GM12875 (cell line): Measurements from ENCODE around the gene RIN3.

Experiments used
- H3K4me3 ChIP-seq: one replicate; pipeline ENCODE4 v1.5.1; 2011; ENCODE audit warnings: low read depth, low read length, control low read depth
- TF ChIP-seq, protein P1 (sequence below): IDR thresholded peaks from 2 replicates; pipeline ENCODE4 v1.5.1; 2011; ENCODE audit warnings: low read depth, mild to moderate bottlenecking, control low read depth, inconsistent platforms, low read length, moderate library complexity, borderline replicate concordance; ENCODE audit not compliant: insufficient read depth

Gene RIN3

DNA sequence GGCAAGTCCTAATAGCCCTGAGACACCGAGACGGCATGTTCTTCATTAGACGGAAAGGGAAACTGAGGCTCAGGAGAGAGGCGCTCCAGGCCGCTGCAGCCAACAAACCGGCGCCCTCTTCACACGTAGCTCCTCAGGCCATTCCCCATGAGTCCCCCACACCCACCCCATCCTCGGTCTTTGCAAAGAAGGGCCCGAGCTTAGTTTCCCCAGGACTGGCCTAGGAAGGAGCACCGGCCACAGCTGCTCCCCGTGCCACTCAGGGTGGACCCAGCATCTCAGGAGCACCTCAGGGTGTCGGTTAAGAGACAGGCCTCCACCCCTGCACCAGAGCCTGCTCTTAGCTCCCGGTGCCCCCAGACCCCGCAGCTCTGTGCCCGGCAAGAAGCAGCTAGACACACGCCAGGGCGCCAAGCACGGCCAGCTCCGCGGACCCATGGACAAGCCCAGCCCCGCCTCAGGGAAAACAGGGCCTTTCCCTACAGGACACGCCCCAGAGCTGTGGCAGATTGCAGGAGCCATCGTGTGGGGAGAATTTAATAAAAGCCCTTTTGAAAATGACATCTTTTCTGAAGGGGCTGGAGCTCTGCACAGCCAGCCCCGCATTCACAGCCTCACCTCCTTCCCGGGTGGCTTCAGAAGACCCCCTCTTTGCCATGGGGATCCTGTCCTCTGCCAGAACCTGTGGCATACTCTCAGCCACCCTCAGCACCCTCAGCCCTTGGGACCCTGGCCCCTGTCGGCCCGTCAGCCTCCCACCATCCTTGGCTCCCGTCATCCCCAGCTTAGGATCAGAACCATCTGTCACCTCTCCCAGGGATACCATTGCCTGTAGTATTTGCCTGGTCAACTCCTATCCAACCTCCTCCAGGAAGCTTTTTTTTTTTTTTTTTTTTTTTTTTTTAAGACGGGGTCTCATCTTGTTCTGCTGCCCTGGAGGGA is 175.1 kb downstream of the RIN3 start:
- H3K4me3 ChIP-seq, result no peak overlapping the region
- TF ChIP-seq, protein P1, sequence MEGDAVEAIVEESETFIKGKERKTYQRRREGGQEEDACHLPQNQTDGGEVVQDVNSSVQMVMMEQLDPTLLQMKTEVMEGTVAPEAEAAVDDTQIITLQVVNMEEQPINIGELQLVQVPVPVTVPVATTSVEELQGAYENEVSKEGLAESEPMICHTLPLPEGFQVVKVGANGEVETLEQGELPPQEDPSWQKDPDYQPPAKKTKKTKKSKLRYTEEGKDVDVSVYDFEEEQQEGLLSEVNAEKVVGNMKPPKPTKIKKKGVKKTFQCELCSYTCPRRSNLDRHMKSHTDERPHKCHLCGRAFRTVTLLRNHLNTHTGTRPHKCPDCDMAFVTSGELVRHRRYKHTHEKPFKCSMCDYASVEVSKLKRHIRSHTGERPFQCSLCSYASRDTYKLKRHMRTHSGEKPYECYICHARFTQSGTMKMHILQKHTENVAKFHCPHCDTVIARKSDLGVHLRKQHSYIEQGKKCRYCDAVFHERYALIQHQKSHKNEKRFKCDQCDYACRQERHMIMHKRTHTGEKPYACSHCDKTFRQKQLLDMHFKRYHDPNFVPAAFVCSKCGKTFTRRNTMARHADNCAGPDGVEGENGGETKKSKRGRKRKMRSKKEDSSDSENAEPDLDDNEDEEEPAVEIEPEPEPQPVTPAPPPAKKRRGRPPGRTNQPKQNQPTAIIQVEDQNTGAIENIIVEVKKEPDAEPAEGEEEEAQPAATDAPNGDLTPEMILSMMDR, result no peak

DNA sequence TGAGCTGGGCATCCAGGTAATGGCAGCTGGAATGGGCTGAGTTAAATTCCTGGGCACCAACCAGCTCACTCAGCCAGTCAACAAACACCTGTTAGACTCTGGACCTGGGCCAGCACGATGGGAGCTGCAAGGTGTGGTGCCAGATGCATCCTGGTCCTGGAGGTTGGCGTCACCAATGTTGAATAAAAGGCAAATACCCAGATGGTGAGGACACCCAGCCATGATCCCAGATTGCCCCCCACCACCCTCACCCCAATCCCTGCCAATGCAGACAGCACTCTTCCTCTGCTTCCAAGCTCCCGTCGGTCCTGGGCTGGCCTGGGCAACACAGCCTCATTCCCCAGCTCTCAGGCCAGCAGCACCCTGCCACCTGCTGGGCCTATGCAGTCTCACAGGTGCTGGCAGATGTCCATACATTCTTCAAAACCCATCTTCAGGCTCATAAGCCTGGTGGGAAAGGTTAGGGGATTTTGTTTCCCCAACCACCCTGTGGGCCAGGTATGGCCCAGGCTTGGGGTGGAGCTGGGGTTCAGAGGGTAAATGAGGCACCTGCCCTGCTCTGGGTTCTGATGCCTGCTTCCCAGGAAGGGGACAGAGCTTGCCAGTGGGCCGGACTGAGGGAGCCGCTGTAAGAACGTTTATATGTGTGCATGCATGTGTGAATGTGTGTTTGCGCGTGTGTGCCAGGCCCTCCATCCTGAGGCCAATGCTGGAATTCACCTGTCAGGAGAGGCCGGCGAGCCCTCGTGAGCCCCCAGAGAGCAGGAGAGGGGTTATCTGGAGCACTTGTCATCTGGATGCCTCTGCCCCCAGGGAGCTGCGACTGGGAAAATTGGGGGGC is 176.8 kb downstream of the RIN3 start:
- TF ChIP-seq, protein P1, result peak; percentile 75
- H3K4me3 ChIP-seq, result no peak overlapping the region

DNA sequence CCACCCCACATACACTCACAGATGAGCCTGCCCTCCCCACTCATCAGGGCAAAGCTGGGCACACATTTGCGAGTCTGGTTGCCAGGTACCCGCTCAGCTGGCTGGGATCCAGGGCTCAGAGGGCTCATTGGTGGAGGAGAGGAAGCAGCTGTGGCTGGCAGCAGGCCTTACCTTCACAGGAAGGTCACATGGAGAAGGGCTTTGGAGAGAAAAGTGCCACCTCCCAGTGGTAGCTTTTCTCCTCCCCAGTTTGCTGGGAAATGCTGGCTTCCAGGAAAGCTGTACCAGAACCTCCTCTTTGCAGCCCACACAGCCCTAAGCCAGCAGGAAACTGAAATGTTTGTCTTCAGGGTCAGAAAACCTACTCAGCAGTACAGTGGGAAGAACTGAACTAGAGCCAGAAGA is 179.2 kb downstream of the RIN3 start:
- TF ChIP-seq, protein P1, result no peak

DNA sequence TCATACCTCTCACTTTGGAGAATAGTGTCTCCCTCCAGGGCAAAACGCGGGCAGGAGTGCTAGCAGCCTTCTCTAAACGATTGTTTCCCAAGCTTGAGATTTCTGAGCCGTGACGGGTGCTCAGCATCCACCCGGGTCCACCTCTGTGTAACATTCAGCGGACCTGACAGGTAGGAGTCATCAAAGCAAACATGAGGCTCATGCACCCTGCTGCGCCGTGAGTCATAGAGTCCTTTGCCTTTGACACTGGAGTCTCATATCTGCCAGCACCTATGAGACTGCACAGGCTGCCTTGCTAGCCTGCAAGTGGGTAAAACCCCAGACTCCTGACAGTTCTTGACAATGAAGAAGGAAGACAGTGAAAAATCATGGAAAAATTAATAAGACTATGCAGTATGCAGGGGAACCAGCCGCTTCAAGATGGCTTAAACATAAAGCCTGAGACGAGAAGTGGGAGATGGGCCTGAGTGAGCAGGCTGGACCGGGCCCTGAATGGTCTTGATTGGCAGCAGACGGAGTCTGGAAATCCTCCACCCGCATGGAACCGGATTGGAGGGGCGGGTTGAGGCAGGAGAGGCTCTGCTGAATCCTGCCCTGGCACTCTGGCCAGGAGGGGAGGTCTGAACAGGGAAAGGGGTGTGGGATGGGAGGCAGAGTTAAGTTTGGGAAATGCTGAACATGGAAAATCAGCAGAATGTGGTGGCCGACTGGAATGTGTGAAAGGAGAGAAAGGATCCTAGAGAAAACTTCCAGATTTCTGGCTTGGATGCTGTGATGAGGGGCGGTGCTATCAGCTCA is 180.6 kb downstream of the RIN3 start:
- no peak overlapping the region for H3K4me3 ChIP-seq
- TF ChIP-seq, protein P1, result no peak

More for the DNA sequence above, 179.2 kb downstream of the RIN3 start:
- no peak overlapping the region for H3K4me3 ChIP-seq

DNA sequence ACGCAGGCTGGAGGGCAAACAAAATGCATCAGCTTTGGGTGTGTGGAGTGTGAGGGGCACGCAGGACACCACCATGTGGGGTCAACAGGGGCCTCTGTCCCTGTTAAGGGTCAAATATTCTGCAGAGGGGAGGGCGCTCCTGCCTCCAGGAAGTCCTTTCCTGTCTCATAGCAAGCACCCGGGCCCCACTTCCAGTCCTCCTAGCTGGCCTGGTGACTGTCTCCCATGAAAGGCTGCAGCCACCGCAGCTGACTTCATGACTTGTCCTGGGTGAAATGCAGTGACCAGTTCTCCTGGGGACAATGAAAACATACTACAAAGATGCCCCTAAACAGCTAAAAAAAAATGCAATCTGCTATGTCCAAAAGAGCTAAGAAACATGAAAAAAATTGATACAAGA is 181.2 kb downstream of the RIN3 start:
- H3K4me3 ChIP-seq, result no peak overlapping the region
- TF ChIP-seq, protein P1, result no peak

DNA sequence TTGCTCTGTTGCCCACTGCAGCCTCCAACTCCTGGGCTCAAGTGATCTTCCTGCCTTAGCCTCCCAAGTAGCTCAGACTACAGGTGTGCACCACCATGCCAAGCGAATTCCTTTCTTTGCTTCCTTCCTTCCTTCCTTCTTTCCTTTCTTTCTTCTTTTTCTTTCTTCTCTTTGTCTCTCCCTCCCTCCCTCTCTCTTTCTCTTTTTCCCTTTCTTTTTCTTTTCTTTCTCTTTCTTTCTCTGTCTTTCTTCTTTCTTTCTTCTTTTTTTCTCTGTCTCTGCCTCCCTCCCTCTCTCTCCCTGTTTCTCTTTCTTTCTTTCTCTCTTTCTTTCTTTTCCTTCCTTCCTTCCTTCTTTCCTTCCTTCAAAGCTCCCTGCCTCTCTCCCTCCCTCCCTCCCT is 182.0 kb downstream of the RIN3 start:
- TF ChIP-seq, protein P1, result no peak

More for the DNA sequence above, 182.0 kb downstream of the RIN3 start:
- no peak overlapping the region for H3K4me3 ChIP-seq
